ENCODE results near the gene FAM13A. TPM values are rescaled to one million over a fixed set of nuclear protein-coding genes. Genes with fewer than 3 reads are reported as not detected.
"Not testable (repeated sequence)": the region's sequence is repeated elsewhere in the genome, so short reads cannot be mapped to it uniquely, and the experiment has no call there.

The FAM13A gene
- total RNA-seq, 2 experiments from 2014 or later = 10.5 TPM

- no peaks in the 10 kb centered on the region for H3K36me3 Mint-ChIP-seq
- no peaks in the 10 kb centered on the region for H3K4me1 Mint-ChIP-seq
- DNase-seq = no peak
- no peak for ATAC-seq (ENCODE audit: low read depth)
- H3K27me3 Mint-ChIP-seq = peaks cover 17% of the 10 kb centered on the region
- POLR2A ChIA-PET = no interaction called here
- no peaks in the 10 kb centered on the region for H3K9me3 Mint-ChIP-seq
- no peak overlapping the region for H3K27ac Mint-ChIP-seq
- H3K4me3 Mint-ChIP-seq = no peak overlapping the region
Measured at GRCh38 chr4:88880501-88881226, 176.3 kb downstream of the FAM13A start.

DNA sequence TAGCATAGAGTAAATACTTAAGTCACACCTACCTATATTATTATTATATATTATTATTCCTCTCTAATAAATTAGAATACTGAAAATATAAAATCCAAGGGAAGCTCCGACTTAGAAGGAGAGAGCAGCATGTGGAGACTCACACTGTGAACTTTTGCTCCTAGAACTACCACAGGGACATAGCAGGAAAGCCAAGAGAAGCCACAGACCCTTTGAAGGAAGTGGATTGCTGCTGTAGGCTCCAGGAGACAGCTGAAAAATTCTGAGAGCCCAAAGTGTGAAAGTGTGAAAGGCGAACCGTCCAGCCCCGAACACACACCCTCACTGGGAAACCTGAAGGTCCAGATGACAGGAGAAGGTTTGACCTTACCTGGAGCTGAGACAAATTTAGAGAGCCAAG lies 177.0 kb downstream of the FAM13A start:
- ATAC-seq (ENCODE audit: low read depth) = no peak
- Mint-ChIP-seq H3K27ac (no peak overlapping the region), H3K9me3 (no peaks in the 10 kb centered on the region), H3K4me1 (no peaks in the 10 kb centered on the region), H3K27me3 (peaks cover 17% of the 10 kb centered on the region), H3K4me3 (no peak overlapping the region), H3K36me3 (no peaks in the 10 kb centered on the region)
- POLR2A ChIA-PET = no interaction called here
- no peak for DNase-seq

GRCh38 chr4:88878642-88879041 lies 178.3 kb downstream of the FAM13A start:
- no peak for ATAC-seq (ENCODE audit: low read depth)
- Mint-ChIP-seq H3K9me3 (peaks cover 2% of the 10 kb centered on the region), H3K36me3 (no peaks in the 10 kb centered on the region), H3K27me3 (peaks cover 17% of the 10 kb centered on the region), H3K27ac (no peak overlapping the region), H3K4me3 (no peak overlapping the region), H3K4me1 (no peaks in the 10 kb centered on the region)
- DNase-seq = no peak
- POLR2A ChIA-PET = no interaction called here

GRCh38 chr4:88870428-88870827 lies 186.6 kb downstream of the FAM13A start:
- Mint-ChIP-seq H3K4me1 (no peaks in the 10 kb centered on the region), H3K4me3 (no peak overlapping the region), H3K36me3 (no peaks in the 10 kb centered on the region), H3K27ac (no peak overlapping the region), H3K9me3 (peaks cover 5% of the 10 kb centered on the region), H3K27me3 (peaks cover 9% of the 10 kb centered on the region)
- no peak for ATAC-seq (ENCODE audit: low read depth)
- POLR2A ChIA-PET = no interaction called here
- no peak for DNase-seq

- DNase-seq (no peak), ATAC-seq (ENCODE audit: low read depth) (no peak)
- no peak overlapping the region for H3K4me3 Mint-ChIP-seq
- POLR2A ChIA-PET = no interaction called here
- H3K4me1 Mint-ChIP-seq = no peaks in the 10 kb centered on the region
- no peak overlapping the region for H3K27ac Mint-ChIP-seq
- H3K27me3 Mint-ChIP-seq = peaks cover 9% of the 10 kb centered on the region
- H3K9me3 Mint-ChIP-seq = peaks cover 3% of the 10 kb centered on the region
- H3K36me3 Mint-ChIP-seq = no peaks in the 10 kb centered on the region
Measured at GRCh38 chr4:88868510-88868909, 188.5 kb downstream of the FAM13A start.

DNA sequence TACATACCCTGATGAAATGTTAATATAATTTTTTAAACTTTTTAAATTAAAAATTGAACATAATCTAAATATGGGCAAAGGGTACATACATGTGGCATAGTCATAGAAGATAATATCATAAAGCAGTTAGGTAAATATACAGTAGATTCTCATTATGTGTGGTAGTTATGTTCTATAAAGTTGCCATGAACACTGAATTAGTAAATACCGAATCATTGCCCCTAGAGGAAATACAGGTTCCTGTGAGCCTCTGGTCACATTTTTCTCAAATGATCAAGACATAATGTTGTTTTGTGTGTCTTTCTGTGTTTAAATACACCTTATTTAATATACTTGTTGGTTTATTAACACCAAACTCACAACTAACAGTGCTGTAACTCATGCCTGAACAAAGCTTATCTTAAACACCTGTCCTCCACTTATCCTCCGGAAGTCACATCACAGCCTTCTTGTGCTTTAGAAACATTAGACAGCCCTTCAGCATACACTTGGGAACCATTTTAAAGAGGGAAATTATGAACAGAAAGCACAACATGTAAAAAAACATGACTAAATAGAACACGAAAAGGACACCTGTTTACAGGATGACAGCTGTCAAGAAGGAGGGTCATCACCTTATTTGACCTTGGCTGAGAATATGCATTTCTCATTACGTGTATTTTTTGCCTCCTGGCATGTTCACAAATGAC lies 190.0 kb downstream of the FAM13A start:
- H3K27me3 Mint-ChIP-seq = peaks cover 11% of the 10 kb centered on the region
- no peaks in the 10 kb centered on the region for H3K36me3 Mint-ChIP-seq
- no peak overlapping the region for H3K4me3 Mint-ChIP-seq
- H3K9me3 Mint-ChIP-seq = peaks cover 3% of the 10 kb centered on the region
- H3K27ac Mint-ChIP-seq = no peak overlapping the region
- POLR2A ChIA-PET = no interaction called here
- DNase-seq (no peak), ATAC-seq (ENCODE audit: low read depth) (no peak)
- no peaks in the 10 kb centered on the region for H3K4me1 Mint-ChIP-seq

GRCh38 chr4:88865466-88865865 lies 191.5 kb downstream of the FAM13A start:
- POLR2A ChIA-PET = no interaction called here
- ATAC-seq (ENCODE audit: low read depth) (no peak), DNase-seq (no peak)
- Mint-ChIP-seq H3K9me3 (no peaks in the 10 kb centered on the region), H3K27me3 (peaks cover 11% of the 10 kb centered on the region), H3K36me3 (no peaks in the 10 kb centered on the region), H3K4me1 (no peaks in the 10 kb centered on the region), H3K27ac (no peak overlapping the region), H3K4me3 (no peak overlapping the region)

DNA sequence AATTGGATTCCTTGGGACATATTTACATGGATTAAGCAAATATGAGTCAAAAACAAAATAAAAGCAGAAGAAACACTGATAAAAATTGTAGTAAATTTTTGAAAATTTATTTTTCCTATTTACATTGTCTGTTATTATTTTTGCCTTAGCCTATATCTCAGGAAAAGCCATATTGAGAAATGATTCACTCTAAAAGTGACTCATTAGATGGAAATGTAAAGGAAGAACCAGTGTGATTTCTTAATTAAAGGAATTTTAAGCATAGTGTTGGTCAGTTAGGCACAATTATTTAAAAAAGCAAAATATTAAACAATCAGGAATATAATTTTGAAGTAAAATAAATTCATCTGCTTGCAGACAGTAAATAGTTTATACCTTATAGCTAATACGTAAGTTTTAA lies 191.9 kb downstream of the FAM13A start:
- no peaks in the 10 kb centered on the region for H3K36me3 Mint-ChIP-seq
- POLR2A ChIA-PET = no interaction called here
- H3K27ac Mint-ChIP-seq = no peak overlapping the region
- no peaks in the 10 kb centered on the region for H3K9me3 Mint-ChIP-seq
- H3K4me1 Mint-ChIP-seq = no peaks in the 10 kb centered on the region
- H3K27me3 Mint-ChIP-seq = peaks cover 11% of the 10 kb centered on the region
- no peak for ATAC-seq (ENCODE audit: low read depth)
- no peak for DNase-seq
- H3K4me3 Mint-ChIP-seq = no peak overlapping the region

DNA sequence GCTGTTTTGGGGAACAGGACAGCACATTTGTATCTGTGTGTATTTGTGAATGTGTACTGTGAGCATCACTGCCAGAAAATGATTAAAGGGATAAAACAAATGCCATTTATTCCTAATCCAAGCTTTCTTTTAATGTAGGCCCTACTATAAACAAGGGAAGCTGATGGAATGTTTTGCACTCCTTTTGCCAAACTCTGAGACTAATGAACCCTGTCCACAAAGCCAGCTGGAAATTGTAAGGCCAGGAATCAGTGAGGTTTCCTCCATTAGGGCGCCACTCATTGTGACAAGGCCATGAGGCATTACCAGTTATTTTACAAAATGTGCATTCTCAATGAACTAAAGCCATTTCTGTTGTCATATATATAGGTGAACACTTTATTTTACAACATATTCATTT lies 196.4 kb downstream of the FAM13A start:
- H3K9me3 Mint-ChIP-seq = no peaks in the 10 kb centered on the region
- no peaks in the 10 kb centered on the region for H3K4me1 Mint-ChIP-seq
- ATAC-seq (ENCODE audit: low read depth) (no peak), DNase-seq (no peak)
- no peak overlapping the region for H3K4me3 Mint-ChIP-seq
- H3K27ac Mint-ChIP-seq = no peak overlapping the region
- H3K27me3 Mint-ChIP-seq = peaks cover 11% of the 10 kb centered on the region
- POLR2A ChIA-PET = no interaction called here
- H3K36me3 Mint-ChIP-seq = no peaks in the 10 kb centered on the region

- Mint-ChIP-seq H3K9me3 (no peaks in the 10 kb centered on the region), H3K27me3 (peaks cover 11% of the 10 kb centered on the region), H3K4me3 (no peak overlapping the region), H3K4me1 (no peaks in the 10 kb centered on the region), H3K27ac (no peak overlapping the region), H3K36me3 (no peaks in the 10 kb centered on the region)
- POLR2A ChIA-PET = no interaction called here
- DNase-seq = no peak
- ATAC-seq (ENCODE audit: low read depth) = no peak
Measured at GRCh38 chr4:88859191-88859812, 197.7 kb downstream of the FAM13A start.

DNA sequence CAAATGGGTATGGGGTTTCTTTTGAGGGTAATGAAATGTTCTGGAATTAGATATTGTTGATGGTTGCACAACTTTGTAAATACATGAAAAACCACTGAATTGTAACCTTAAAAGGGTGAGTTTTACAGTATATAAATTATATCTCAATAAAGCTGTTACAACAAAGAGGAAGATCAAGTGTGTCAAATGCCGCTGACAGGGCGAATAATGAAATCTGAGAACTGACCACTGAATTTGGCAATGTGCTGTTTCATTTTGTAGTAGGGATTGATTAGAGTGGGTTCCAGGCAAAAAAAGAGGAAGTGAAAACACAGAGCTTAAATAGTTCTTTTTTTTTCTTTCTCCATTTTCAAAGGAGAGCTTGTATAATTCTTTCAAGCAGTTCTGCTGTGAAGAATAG lies 198.2 kb downstream of the FAM13A start:
- Mint-ChIP-seq H3K27ac (no peak overlapping the region), H3K9me3 (no peaks in the 10 kb centered on the region), H3K4me1 (no peaks in the 10 kb centered on the region), H3K4me3 (no peak overlapping the region), H3K36me3 (no peaks in the 10 kb centered on the region), H3K27me3 (peaks cover 11% of the 10 kb centered on the region)
- POLR2A ChIA-PET = no interaction called here
- no peak for ATAC-seq (ENCODE audit: low read depth)
- no peak for DNase-seq

- H3K4me3 Mint-ChIP-seq = no peak overlapping the region
- DNase-seq (no peak), ATAC-seq (ENCODE audit: low read depth) (no peak)
- H3K4me1 Mint-ChIP-seq = no peaks in the 10 kb centered on the region
- no peak overlapping the region for H3K27ac Mint-ChIP-seq
- POLR2A ChIA-PET = interaction anchor here (0.6 kb wide), 1 partner anchor 165 kb away, joined by 4 read pairs; no protein-coding TSS in a partner anchor
- H3K36me3 Mint-ChIP-seq = no peaks in the 10 kb centered on the region
- H3K9me3 Mint-ChIP-seq = no peaks in the 10 kb centered on the region
- peaks cover 10% of the 10 kb centered on the region for H3K27me3 Mint-ChIP-seq
Measured at GRCh38 chr4:88857588-88857987, 199.4 kb downstream of the FAM13A start.

DNA sequence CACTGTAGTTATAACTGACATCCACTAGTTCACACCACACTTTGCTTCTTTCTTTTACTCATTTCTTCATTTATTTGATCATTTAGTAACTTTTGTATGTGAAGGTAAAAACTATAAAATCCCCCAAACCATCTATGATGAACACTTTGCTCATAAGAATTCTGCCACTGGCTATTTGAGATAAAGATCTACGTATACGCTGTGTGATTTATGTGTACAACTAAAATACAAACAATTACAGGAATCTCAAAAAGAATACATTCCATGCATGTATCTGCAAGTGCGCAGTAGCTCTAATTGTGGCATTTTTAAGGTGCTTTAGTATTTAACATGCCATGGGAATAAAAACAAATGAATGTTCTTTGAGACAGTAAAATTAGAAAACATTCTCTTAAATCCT lies 202.5 kb downstream of the FAM13A start:
- Mint-ChIP-seq H3K4me1 (no peaks in the 10 kb centered on the region), H3K36me3 (no peaks in the 10 kb centered on the region), H3K9me3 (no peaks in the 10 kb centered on the region), H3K27ac (no peak overlapping the region), H3K4me3 (no peak overlapping the region), H3K27me3 (peaks cover 7% of the 10 kb centered on the region)
- ATAC-seq (ENCODE audit: low read depth) (no peak), DNase-seq (no peak)
- POLR2A ChIA-PET = no interaction called here

GRCh38 chr4:88853583-88853982 lies 203.4 kb downstream of the FAM13A start:
- H3K9me3 Mint-ChIP-seq; POLR2A ChIA-PET; H3K36me3 Mint-ChIP-seq; H3K27ac Mint-ChIP-seq; DNase-seq; H3K4me3 Mint-ChIP-seq; H3K27me3 Mint-ChIP-seq; H3K4me1 Mint-ChIP-seq; ATAC-seq (ENCODE audit: low read depth): not testable (repeated sequence)

All from activated naive CD8-positive, alpha-beta T cell treated with anti-CD3 and anti-CD28 coated beads, Interleukin-2, amount 10 ng/mL, durations not matched to agents 7 days and 5 days (primary cell).